Activated CD4-positive, alpha-beta T cell treated with anti-CD3 and anti-CD28 coated beads, Interleukin-10, Interleukin-2, amounts not matched to agents 100 ng/mL and 50 ng/mL, durations not matched to agents 16 hours and 8 hours (primary cell): ENCODE results near the gene CYFIP1.

Source experiments
- DNase-seq: peaks from one replicate; pipeline ENCODE4 v3.0.0-alpha.2; 2020

CYFIP1 gene

GRCh38 chr15:22948056-22948455, 32.1 kb downstream of the CYFIP1 start:
- DNase-seq = no peak

GRCh38 chr15:22947101-22948000, 32.8 kb downstream of the CYFIP1 start:
- DNase-seq = no peak

- no peak for DNase-seq
Measured at GRCh38 chr15:22945071-22945470, 35.1 kb downstream of the CYFIP1 start.

DNA sequence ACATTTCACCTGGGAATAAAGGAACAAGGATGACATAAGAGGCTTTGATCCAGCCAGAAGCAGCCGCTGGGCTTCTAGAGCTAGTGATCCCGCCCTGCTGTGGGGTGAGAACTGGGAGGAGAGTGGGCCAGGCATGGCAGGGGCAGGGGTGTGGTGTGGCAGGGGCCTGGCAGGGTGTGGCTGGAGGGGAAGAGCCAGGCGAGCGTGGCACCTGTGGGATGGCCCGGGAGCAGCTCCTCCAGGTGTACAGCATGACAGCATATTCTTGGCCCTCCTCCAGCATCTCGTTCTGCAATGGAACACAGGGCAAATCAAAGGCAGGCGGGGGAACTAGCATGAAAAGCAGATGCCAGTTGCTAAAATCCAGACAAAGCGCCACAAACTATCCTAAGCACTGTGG, 35.5 kb downstream of the CYFIP1 start:
- DNase-seq = no peak

DNA sequence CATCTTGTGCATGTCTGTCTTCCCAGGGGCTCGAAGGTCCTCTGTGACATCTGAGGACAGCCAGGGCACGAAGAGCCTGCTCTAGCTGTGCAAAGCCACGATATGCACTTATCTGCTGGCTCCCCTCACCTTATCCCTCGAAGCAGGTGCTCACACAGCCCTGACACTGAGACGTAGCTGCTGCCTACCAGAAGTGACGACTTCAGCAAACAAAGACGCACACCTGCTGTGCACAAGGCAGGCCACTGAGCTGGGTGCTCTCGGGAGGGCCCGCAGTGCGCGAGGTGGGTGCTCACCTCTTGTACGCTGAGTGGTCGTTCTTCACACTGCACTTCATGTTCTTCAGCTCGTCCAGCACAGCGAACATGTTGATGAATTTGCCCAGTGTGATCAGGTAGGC, 37.3 kb downstream of the CYFIP1 start:
- no peak for DNase-seq

DNA sequence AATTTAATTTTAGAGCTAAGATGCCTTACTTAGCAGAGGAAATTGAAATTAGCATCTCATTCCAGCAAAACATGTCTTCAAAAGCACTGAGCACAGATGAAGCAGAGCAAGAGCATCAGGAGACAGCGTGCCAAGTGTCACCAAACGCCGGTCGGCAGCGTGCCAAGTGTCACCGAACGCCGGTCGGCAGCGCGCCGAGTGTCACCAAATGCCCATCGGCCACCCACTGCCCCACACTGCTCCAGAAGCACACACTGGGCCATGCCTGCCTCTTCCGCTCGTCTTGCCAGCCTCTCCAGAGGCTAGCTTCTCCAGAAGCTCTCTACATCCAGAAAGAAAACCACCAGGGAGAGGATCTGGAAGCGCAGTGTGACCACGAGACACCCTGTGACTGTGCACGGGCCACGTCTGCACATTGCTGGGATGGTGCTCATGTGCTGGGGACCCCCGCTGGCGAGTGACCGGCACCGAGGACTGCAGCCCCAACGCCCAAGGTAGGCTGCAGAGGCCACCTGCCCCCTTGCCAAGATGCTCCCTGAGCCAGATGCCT, 37.8 kb downstream of the CYFIP1 start:
- DNase-seq = no peak

- DNase-seq = no peak
Measured at GRCh38 chr15:22941179-22941578, 39.0 kb downstream of the CYFIP1 start.

DNA sequence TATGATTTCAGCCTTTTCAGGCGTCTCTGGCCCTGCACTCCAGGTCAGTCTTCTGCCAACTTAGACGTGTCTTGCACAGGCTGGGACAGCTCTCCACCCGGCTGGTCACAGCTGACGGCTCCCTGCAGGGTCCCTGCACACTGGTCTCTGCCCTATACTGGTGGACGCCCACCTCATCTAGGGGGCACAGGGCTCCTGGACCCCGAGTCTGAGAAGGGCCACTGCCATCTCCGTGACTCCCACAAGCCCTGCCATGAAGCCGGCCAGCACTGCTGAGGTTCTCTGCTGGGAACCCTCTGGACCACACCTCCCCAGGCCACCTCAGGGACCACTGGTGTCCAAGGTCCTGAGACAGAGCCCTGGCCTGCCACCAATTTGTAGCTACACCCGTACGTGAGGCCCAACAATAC, 40.5 kb downstream of the CYFIP1 start:
- DNase-seq = no peak

DNA sequence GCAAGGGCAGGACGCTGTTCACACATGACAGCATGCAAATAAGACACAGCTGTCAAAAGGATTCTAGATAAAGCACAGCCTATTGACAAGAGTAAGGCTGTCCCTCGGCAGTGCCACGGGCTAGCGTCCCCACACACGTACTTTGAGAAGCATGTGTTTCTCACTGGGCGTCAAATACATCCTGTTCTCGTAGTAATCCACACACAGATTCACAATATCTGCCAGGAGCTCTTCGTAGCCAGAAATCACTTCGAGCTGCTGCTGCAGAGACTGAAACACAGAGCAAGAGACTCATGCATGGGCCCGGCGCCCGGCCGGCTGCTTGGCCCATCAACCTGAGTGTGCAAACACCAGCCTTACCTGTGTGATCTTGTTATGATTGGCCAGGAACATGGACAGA, 41.1 kb downstream of the CYFIP1 start:
- no peak for DNase-seq

DNA sequence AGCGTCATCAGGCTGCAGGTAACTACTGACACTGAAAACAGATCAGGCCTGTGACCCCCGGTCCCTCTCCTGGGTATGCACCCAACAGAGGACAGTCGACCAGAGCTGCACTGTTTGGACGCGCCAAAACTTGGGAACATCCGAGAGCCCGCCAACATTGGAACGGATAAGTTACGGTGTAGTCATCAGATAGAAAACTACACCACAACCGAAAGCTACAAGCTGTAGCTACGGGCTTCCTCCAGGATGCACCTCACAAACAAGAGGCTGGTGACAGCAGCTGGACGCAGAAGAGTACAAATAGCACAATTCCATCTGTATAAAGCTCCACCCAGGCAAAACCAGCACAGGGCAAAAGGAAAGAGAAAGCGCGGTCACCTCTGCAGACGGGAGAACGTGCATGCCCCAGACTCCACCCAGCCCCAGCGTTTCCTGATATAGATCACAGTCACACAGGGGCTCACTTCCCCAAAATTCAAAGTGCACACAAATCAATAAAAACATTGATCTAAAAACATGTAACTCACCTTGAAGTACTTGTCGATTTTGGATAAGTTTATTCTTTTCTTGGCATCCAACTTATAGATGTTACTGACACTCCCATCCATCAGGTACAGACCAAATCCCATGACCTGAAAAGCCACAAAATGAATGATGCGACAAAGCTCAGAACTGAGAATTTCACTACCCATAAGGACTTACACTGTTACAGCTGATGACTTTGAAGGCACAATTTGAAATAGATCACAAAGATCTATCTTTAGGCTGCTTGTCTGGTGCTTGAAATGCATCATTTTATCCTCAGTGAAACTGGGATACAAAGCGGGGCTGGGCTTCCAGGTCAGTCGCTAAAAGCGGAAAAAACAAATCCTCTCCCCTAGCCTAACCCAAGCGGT, 43.3 kb downstream of the CYFIP1 start:
- no peak for DNase-seq

GRCh38 chr15:22933641-22934061, 46.5 kb downstream of the CYFIP1 start:
- no peak for DNase-seq

DNA sequence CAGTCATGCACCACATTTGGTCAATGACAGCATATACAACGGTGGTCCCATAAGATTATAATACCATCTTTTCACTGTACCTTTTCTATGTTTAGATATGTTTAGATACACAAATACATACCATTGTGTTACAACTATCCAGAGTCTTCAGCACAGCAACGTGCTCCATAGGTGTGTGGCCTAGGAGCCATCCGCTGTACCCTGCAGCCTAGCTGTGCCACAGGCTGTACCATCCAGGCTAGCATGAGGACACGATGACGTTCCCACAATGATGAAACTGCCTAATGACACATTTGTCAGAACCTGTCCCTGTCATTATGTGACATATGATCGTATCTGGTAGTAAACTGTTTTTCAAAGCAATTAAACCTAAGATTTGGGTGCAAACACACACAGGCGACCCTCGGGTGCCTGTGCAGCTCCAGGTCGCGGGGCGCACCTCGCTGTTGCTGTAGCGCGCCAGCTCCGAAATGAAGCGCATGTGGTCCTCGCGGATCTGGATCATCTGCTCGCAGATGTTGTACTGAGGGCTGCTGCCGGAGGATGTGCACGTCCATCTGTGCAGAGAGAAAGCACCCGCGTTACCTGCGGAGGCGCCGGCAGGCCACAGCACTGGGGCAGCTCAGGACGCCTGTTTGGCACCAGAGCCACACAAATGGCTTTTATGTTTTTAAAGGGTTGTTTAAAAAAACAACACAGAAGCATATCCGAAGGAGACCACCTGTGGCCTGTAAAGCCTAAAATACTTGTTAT, 48.2 kb downstream of the CYFIP1 start:
- no peak for DNase-seq

DNA sequence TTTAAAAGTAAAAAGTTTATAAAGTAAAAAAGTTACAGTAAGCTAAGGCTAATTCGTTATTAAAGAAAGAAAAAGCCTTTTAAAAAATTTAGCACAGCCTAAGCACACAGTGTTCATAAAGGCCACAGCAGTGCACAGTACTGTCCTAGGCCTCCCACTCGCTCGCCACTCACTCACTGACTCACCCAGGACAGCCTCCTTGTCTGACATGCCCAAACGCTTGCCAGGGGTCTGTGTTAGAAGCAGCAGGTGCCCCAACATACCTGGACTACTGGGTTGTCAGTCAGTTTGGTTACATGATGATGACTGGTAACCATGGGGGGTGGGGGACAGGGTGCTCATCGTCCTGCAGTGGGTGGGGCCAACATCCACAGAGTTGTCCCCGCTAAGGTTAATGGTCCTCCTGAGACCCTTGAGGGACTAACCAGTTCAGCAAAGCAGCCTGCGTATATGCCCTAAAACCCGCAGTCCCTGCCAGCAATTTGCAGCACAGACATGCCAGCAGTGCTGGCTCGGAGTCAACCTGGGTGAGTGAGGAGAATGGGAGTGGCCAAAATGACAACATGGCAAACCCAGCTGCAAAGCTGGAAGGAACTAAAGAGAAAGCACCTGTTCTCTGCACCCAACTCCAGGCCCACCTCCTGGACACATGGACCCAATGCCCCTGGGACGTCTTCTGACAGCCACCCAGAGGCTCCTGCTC, 49.2 kb downstream of the CYFIP1 start:
- DNase-seq = no peak

- no peak for DNase-seq
Measured at GRCh38 chr15:22927761-22928160, 52.4 kb downstream of the CYFIP1 start.

- no peak for DNase-seq
Measured at GRCh38 chr15:22925875-22926274, 54.3 kb downstream of the CYFIP1 start.

- no peak for DNase-seq
Measured at GRCh38 chr15:22922003-22922402, 58.2 kb downstream of the CYFIP1 start.

GRCh38 chr15:22919171-22919570, 61.0 kb downstream of the CYFIP1 start:
- no peak for DNase-seq

DNA sequence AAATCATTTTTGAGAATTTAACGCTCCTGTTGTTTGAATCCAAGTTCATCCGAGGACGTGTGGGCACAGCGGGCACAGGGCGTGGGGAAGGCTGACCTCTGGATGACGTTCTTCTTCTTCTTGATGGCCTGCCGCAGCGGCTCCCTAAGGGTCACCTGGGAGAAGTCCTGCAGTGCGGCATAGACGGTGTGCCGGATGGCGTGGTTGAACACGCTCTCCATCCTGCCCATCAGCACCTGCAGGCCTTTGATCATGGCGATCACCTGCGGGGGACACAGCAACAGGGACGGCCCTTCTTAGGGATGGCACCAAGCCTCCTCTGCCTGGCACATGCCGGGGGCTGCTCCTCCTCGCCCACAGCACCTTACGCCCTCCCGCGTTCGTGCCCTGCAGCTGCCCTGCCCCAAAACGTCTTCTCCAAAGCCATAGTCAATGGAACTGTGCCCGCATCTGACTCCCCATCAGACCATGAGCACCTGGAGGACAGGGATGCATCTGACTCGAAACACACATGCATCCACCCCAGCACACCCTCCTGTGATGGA, 61.5 kb downstream of the CYFIP1 start:
- no peak for DNase-seq

GRCh38 chr15:22918056-22918455, 62.1 kb downstream of the CYFIP1 start:
- no peak for DNase-seq

- no peak for DNase-seq
Measured at GRCh38 chr15:22917556-22917955, 62.6 kb downstream of the CYFIP1 start.

DNA sequence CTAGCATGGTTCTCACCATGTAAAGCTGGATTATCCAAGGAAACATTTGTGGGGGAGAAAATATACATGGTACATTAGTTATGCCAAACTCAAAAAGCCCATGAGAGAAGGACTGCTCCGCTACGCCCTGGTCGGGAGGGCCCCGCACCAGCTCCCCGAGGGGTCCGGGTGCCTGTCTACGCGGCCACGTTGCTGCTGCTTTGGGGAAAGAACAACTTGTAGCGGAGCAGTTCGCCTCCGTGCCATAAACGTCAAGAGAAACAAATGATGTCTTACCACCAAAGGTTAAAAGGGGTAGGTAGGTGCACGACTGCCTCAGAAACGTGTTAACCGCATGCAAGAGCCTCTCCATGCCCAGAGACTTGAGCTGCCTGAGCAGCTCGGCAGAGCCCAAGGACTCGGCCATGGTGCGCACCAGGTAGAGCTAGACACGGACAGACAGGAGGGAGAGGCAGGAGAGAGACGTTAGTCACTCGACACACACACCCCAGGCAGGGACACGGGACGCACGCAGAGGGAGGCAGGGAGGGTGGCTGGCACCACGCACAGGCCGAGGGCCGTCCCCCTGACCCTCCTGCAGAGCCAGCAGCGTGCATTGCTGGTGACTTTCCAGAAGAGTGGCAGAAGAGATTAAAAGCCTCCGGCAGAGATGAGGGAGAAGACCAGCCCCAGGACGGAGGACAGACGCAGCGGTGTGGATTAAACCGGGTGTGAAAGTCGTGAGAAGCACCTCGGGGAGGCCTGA, 63.4 kb downstream of the CYFIP1 start:
- no peak for DNase-seq
